CD4-positive, alpha-beta T cell (primary cell): ENCODE measurements around the gene GFPT1. TPM values are rescaled to one million over a fixed set of nuclear protein-coding genes. Genes with fewer than 3 reads are reported as not detected.
A peak's percentile ranks its signal among the peaks of the same experiment; 100 is the strongest.

ENCODE experiments used
- ATAC-seq: fragments of 200-7000 bp; cut with Tn5 transposase; one replicate; pipeline ENCODE4 v1.10.0; 2022; ENCODE audit warnings: mild to moderate bottlenecking; ENCODE audit not compliant: poor library complexity
- CTCF ChIA-PET: fragments of 350-600 bp; sonication (Branson Sonifier 250); formaldehyde crosslinking; loops from one replicate; lab custom pipeline; 2021; ENCODE audit warnings: antibody characterized with exemption, inconsistent platforms; lab: Charles Lee
- POLR2A ChIA-PET: fragments of 350-600 bp; sonication (Branson Sonifier 250); formaldehyde crosslinking; loops from one replicate; lab custom pipeline; 2021; ENCODE audit warnings: antibody characterized with exemption, inconsistent platforms; lab: Charles Lee
- DNase-seq, 14 experiments: peaks; one replicate each; pipeline ENCODE4 v3.0.0-alpha.2; 2013 to 2020; ENCODE audit warnings: mixed read lengths in 2 of 14
- H3K27ac ChIP-seq, 2 donors: one replicate each; pipeline versions ENCODE4 v1.5.1 to v1.7.0; 2013; ENCODE audit warnings: low read length in 2 of 2, low read depth in 1 of 2, mild to moderate bottlenecking in 1 of 2
- H3K27me3 ChIP-seq, 2 experiments: 1 replicate in 1 of 2; 2 replicates in 1 of 2; pipeline versions ENCODE4 v1.6.1 to v1.7.0; 2013; ENCODE audit warnings: low read length in 2 of 2, control low read depth in 1 of 2, mild to moderate bottlenecking in 1 of 2, moderate library complexity in 1 of 2; ENCODE audit not compliant: insufficient read depth in 2 of 2, control insufficient read depth in 1 of 2
- H3K36me3 ChIP-seq: one replicate; pipeline ENCODE4 v1.6.1; 2013; ENCODE audit warnings: low read length, control low read depth; ENCODE audit not compliant: insufficient read depth
- H3K4me1 ChIP-seq: one replicate; pipeline ENCODE4 v1.6.1; 2013; ENCODE audit warnings: low read length, control low read depth; ENCODE audit not compliant: insufficient read depth
- H3K4me3 ChIP-seq: one replicate; pipeline ENCODE4 v1.5.1; 2013; ENCODE audit warnings: mild to moderate bottlenecking, low read length, moderate library complexity
- H3K9me3 ChIP-seq, 2 experiments: 1 replicate in 1 of 2; 2 replicates in 1 of 2; pipeline versions ENCODE4 v1.6.1 to v1.7.0; 2013; ENCODE audit warnings: low read length in 2 of 2, mild to moderate bottlenecking in 2 of 2, control low read depth in 1 of 2, moderate library complexity in 1 of 2; ENCODE audit not compliant: control insufficient read depth in 1 of 2, insufficient read depth in 1 of 2
- H3K27ac Mint-ChIP-seq: one replicate; pipeline ENCODE4 v1.8.0; 2020; ENCODE audit warnings: mixed read lengths
- H3K27me3 Mint-ChIP-seq: one replicate; pipeline ENCODE4 v1.8.0; 2021; ENCODE audit warnings: mixed read lengths
- H3K36me3 Mint-ChIP-seq: one replicate; pipeline ENCODE4 v1.8.0; 2021; ENCODE audit warnings: low read depth, mixed read lengths
- H3K4me1 Mint-ChIP-seq: one replicate; pipeline ENCODE4 v1.8.0; 2021; ENCODE audit warnings: low read depth, mixed read lengths
- H3K4me3 Mint-ChIP-seq: one replicate; pipeline ENCODE4 v1.8.0; 2020; ENCODE audit warnings: mild to moderate bottlenecking, mixed read lengths
- H3K9me3 Mint-ChIP-seq: one replicate; pipeline ENCODE4 v1.8.0; 2020; ENCODE audit warnings: mixed read lengths
- intact Hi-C, 2 experiments: fragments of 100-400 bp; cut with DNase I in 1 of 2; cut with micrococcal nuclease in 1 of 2; formaldehyde crosslinking; loops; one replicate each; pipeline versions ENCODE4 v1.15.1 to v1.9.0; 2023 to 2025; cut with DNase I, micrococcal nuclease
- total RNA-seq, 174 experiments: library from RNA in 2 of 174; stranded (reverse) in 2 of 174; gene quantifications; one replicate each; pipeline ENCODE4 v1.2.3 and lab custom pipeline; 2021 to 2026
- TF ChIP-seq, protein P1 (sequence below): fragments of 200-600 bp; IDR thresholded peaks from one replicate; pipeline ENCODE4 v1.8.0; 2022; ENCODE audit warnings: antibody characterized with exemption, mild to moderate bottlenecking

GFPT1 gene
- total RNA-seq, 2 experiments from 2014 or later = 17.6 to 18.3 TPM

DNA sequence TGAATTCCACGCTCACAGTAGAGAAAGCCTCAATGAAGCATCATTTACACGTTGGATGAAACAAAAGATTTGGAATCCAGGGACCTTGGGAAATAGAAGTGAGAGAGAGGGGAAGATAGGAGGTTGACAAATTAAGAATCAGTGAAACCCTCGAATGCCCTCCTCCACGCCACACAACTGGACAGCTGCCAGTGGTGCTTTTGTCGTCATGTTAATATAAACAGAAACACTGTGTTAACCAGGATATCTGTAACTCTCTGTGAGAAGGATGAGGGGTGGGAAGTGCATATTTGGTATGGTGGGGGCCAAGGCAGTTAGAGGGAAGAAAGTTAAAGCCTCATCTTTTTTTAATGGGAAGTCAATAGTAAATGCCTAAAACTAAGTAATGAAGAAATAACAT is 108.7 kb downstream of the GFPT1 start:
- Mint-ChIP-seq H3K9me3 (no peaks in the 10 kb centered on the region), H3K4me1 (no peaks in the 10 kb centered on the region), H3K27ac (no peak overlapping the region), H3K27me3 (peaks cover 19% of the 10 kb centered on the region), H3K4me3 (no peak overlapping the region), H3K36me3 (no peaks in the 10 kb centered on the region)
- ATAC-seq (no peak), DNase-seq (no peak)
- no peaks in the 10 kb centered on the region for H3K36me3 ChIP-seq
- intact Hi-C loops = no loop called here
- no peaks in the 10 kb centered on the region for H3K4me1 ChIP-seq
- H3K9me3 ChIP-seq = no peaks in the 10 kb centered on the region
- H3K27me3 ChIP-seq = peaks cover 3 to 11% of the 10 kb centered on the region in 2 experiments
- POLR2A ChIA-PET = no interaction called here
- TF ChIP-seq, protein P1, sequence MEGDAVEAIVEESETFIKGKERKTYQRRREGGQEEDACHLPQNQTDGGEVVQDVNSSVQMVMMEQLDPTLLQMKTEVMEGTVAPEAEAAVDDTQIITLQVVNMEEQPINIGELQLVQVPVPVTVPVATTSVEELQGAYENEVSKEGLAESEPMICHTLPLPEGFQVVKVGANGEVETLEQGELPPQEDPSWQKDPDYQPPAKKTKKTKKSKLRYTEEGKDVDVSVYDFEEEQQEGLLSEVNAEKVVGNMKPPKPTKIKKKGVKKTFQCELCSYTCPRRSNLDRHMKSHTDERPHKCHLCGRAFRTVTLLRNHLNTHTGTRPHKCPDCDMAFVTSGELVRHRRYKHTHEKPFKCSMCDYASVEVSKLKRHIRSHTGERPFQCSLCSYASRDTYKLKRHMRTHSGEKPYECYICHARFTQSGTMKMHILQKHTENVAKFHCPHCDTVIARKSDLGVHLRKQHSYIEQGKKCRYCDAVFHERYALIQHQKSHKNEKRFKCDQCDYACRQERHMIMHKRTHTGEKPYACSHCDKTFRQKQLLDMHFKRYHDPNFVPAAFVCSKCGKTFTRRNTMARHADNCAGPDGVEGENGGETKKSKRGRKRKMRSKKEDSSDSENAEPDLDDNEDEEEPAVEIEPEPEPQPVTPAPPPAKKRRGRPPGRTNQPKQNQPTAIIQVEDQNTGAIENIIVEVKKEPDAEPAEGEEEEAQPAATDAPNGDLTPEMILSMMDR = no peak
- CTCF ChIA-PET = no interaction called here
- H3K27ac ChIP-seq = no peak overlapping the region
- H3K4me3 ChIP-seq = no peak overlapping the region

- no peak overlapping the region for H3K27ac Mint-ChIP-seq
Measured at GRCh38 chr2:69275490-69275889, 111.5 kb downstream of the GFPT1 start.

DNA sequence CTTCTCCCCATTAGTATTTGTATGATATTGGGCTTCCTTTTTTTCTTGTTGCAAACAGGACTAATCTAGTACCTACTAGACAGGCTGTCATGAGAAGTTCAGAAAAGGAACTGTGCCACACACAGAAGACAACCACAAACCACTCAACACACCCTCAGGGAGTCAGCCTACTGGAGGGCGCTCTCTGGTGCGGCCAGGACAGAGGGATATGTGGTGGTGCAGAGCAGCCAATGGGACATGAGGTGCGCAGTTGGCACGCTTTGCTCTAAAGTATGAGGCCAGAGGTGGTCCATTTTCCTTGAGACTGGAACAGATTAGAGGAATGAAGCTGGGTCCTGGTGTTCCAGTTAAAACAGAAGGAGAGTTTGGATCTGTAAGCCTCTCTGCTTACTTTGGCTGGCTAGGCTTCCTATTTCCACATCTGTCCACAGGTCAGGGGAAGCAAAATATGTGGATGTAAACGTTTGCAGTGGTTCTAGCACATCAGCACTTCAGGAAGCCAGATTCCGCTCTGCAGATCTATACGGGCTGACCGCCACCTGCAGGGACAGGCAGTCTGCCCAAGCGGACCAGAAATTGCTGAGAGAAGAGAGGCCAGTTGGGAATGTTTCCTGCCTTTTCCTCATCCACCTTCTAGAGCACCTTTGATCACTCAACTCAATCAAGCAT is 114.1 kb downstream of the GFPT1 start:
- CTCF ChIA-PET = no interaction called here
- Mint-ChIP-seq H3K27ac (no peak overlapping the region), H3K4me3 (no peak overlapping the region), H3K36me3 (no peaks in the 10 kb centered on the region), H3K4me1 (no peaks in the 10 kb centered on the region), H3K27me3 (peaks cover 51% of the 10 kb centered on the region), H3K9me3 (no peaks in the 10 kb centered on the region)
- no peak overlapping the region for H3K4me3 ChIP-seq
- TF ChIP-seq, protein P1 = no peak
- H3K9me3 ChIP-seq = no peaks in the 10 kb centered on the region
- ATAC-seq = no peak
- POLR2A ChIA-PET = no interaction called here
- no peak overlapping the region for H3K27ac ChIP-seq
- DNase-seq = peak in 2 of 14 experiments; percentile 1 to 12
- H3K27me3 ChIP-seq = peaks cover 12 to 19% of the 10 kb centered on the region in 2 experiments
- H3K36me3 ChIP-seq = no peaks in the 10 kb centered on the region
- intact Hi-C loops = no loop called here
- no peaks in the 10 kb centered on the region for H3K4me1 ChIP-seq

More at GRCh38 chr2:69275490-69275889, 111.5 kb downstream of the GFPT1 start:
- DNase-seq (no peak), ATAC-seq (no peak)
- no peaks in the 10 kb centered on the region for H3K9me3 Mint-ChIP-seq
- no peaks in the 10 kb centered on the region for H3K4me1 ChIP-seq
- POLR2A ChIA-PET = no interaction called here
- no peaks in the 10 kb centered on the region for H3K9me3 ChIP-seq
- H3K27ac ChIP-seq = no peak overlapping the region
- no peak overlapping the region for H3K4me3 Mint-ChIP-seq
- no peaks in the 10 kb centered on the region for H3K4me1 Mint-ChIP-seq
- H3K36me3 ChIP-seq = no peaks in the 10 kb centered on the region
- CTCF ChIA-PET = interaction anchor here (0.6 kb wide), 1 partner anchor 10 kb away, joined by 3 read pairs; no protein-coding TSS in a partner anchor
- H3K27me3 ChIP-seq = peaks cover 12 to 19% of the 10 kb centered on the region in 2 experiments
- H3K36me3 Mint-ChIP-seq = no peaks in the 10 kb centered on the region
- TF ChIP-seq, protein P1 = no peak
- intact Hi-C loops = no loop called here
- H3K27me3 Mint-ChIP-seq = peaks cover 38% of the 10 kb centered on the region
- no peak overlapping the region for H3K4me3 ChIP-seq
